ENCODE results near the gene HSD17B1.

DNA sequence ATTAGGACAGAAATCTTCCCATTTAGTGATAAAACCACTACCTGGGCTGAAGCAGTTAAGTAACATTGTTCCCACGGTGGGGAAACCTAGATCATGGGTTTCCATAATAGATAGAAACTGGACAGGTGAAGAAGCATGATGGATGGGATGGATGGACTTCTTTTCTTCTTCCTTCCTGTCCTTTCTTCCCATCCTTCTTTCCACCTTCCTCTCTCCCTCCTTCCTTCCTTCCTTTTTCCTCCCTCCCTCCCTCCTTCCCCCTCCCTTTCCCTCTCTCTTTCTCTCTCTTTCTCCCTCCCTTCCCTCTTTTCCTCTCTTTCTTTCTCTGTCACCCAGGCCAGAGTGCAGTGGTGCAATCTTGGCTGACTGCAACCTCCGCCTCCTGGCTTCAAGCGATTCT, 21.7 kb downstream of the HSD17B1 start:
- TF ChIP-seq POLR2A (IDR thresholded peaks at IDR 0.05), result no peak
- no peak for TF ChIP-seq CTCF (IDR thresholded peaks at IDR 0.05)

Data from breast epithelium (tissue), 3 donors.